OCI-LY1 (cell line): ENCODE measurements around the gene SPRR1B.

Experiments
- CTCF ChIP-seq: fragments of 200-600 bp; sonication (generic), shearing (Covaris generic); IDR thresholded peaks from 2 replicates; pipeline ENCODE4 v1.5.1; 2017; ENCODE audit warnings: mild to moderate bottlenecking, antibody characterized with exemption, low read length, moderate library complexity, mixed read lengths
- EZH2 ChIP-seq: fragments of 200-600 bp; sonication (generic), shearing (Covaris generic); IDR thresholded peaks from 2 replicates; pipeline ENCODE4 v1.8.0; 2017; ENCODE audit warnings: borderline replicate concordance, mixed run types, mild to moderate bottlenecking, antibody characterized with exemption, low read length, moderate library complexity, mixed read lengths

DNA sequence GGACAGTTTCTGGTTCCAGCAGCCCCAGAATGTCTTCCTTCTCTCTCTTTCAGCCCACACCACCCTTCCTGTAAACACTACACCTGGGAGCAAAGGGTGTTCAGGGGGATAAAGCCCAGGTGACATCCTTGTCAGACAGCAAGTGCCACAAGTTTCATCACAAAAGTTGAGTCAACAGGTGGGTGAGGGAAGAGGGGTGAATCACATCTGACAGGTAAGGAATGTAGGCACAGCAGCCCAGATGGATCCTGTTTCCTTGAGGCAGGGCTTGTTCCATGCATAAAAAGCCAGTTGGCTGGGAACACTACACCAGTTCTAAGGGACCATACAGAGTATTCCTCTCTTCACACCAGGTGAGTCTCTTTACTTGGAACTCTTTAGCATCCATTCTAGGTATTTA lies at the start of gene SPRR1B:
- TF ChIP-seq CTCF (no peak), EZH2 (no peak)
